ENCODE data around the gene GOLGA7B.

- TF ChIP-seq CTCF (IDR thresholded peaks at IDR 0.05) (no peak), POLR2A (IDR thresholded peaks at IDR 0.05) (no peak)
Measured at GRCh38 chr10:97904018-97904381, 54.4 kb downstream of the GOLGA7B start.
